ENCODE results near the gene HNRNPLL.

DNA sequence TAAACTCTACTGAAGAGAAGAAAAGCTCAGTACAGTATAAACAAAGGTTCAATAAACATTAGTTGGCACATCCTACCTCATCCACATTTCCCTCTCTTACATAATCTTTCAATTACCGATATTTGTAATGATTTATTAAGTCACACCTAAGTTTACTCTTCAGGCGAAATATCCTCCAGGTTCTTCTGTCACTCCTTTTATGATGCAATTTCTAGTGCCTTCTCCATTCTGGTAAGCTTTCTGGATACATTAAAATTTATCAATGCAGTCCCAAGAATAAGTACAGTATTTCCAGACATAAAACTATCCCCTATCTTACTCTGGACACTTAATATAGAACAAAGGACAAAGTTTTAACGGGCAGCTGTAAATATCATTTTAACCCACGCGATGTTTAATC, 5.6 kb downstream of the HNRNPLL start:
- TF ChIP-seq ZNF274 (IDR thresholded peaks at IDR 0.05; ENCODE audit: low read depth, low read length) (no peak), CTCF (IDR thresholded peaks at IDR 0.05 in 2 of 3, conservative IDR thresholded peaks at IDR 0.05 in 1 of 3; ENCODE audit: borderline replicate concordance in 1 of 3, insufficient read depth in 1 of 3, low read depth in 2 of 3, low read length in 2 of 3) (no peak), SP1 (IDR thresholded peaks at IDR 0.05; ENCODE audit: low read depth) (no peak), ATF3 (IDR thresholded peaks at IDR 0.05) (no peak), ZFX (IDR thresholded peaks at IDR 0.05) (no peak), POLR2A (IDR thresholded peaks at IDR 0.05; ENCODE audit: borderline replicate concordance, extremely low read depth, insufficient read depth, insufficient read length) (no peak), RAD21 (IDR thresholded peaks at IDR 0.05; ENCODE audit: low read depth) (no peak), JUND (IDR thresholded peaks at IDR 0.05) (no peak), YY1 (IDR thresholded peaks at IDR 0.05; ENCODE audit: extremely low read depth, insufficient replicate concordance, low read depth, low read length) (no peak), POLR2AphosphoS5 (IDR thresholded peaks at IDR 0.05; ENCODE audit: low read depth, low read length) (no peak), EZH2 (IDR thresholded peaks at IDR 0.05) (no peak)
- TF ChIP-seq, protein P1, sequence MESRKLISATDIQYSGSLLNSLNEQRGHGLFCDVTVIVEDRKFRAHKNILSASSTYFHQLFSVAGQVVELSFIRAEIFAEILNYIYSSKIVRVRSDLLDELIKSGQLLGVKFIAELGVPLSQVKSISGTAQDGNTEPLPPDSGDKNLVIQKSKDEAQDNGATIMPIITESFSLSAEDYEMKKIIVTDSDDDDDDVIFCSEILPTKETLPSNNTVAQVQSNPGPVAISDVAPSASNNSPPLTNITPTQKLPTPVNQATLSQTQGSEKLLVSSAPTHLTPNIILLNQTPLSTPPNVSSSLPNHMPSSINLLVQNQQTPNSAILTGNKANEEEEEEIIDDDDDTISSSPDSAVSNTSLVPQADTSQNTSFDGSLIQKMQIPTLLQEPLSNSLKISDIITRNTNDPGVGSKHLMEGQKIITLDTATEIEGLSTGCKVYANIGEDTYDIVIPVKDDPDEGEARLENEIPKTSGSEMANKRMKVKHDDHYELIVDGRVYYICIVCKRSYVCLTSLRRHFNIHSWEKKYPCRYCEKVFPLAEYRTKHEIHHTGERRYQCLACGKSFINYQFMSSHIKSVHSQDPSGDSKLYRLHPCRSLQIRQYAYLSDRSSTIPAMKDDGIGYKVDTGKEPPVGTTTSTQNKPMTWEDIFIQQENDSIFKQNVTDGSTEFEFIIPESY (IDR thresholded peaks at IDR 0.05; ENCODE audit: extremely low read depth, insufficient replicate concordance, low read length) = no peak
